ENCODE results near the gene PARS2.

Gene PARS2

DNA sequence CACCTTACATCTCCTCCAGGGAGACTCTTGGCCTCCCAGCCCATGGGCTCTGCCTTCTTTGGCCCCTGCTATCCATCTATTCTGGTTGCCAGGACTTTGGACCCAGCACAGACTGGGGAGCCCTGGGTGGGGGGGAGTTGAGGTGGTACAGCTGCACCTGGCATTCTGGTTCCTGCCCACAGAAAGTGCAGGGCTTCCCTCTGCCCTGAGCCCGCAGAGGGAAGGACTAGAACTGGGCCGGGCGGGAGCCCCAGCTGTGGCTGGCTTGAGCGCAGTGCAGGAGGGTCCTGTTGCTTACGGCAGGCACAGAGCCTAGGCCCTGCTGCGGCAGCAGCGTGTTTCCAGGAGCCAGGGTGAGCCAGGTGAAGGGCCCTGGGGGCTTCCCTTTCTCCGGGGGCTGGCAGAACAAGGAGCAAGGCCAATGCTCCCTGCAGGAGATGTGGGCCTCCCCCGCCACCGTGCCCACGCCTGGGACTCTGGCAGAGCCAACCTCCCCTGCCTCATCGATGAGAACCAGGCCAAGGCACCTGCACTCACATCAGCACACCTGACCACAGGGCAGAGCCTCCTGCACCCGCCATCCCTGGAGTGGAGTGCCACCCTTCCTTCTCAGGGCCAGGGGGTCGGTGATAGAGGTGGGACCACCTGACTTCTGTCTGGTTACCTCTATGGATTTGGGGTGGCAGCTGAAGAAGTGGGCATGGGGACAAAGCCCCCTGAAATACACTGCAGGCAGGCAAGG is 16.1 kb downstream of the PARS2 start:
- no peak for DNase-seq
- in situ Hi-C loops (cut with HindIII; ENCODE audit: low pct_ligation_motif_present, low pct_unique_long_range_greater_than_20kb, low sequenced_read_pairs), result no loop called here

DNA sequence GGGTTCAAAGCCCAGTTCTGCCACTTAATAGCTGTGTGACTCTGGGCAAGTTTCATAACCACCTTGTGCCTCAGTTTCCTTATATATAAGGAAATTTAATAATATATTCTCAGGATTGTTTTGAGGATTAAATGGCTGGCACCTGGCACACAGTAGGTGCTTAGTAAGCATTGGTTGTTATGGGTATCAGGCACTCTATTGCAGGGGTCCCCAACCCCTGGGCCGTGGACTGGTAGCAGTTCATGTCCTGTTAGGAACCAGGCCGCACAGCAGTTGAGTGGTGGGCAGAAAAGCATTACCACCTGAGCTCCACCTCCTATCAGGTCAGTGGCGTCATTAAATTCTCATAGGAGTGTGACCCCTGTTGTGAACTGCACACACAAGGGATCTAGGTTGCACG is 18.5 kb downstream of the PARS2 start:
- in situ Hi-C loops (cut with HindIII; ENCODE audit: low pct_ligation_motif_present, low pct_unique_long_range_greater_than_20kb, low sequenced_read_pairs), result no loop called here
- no peak for DNase-seq

DNA sequence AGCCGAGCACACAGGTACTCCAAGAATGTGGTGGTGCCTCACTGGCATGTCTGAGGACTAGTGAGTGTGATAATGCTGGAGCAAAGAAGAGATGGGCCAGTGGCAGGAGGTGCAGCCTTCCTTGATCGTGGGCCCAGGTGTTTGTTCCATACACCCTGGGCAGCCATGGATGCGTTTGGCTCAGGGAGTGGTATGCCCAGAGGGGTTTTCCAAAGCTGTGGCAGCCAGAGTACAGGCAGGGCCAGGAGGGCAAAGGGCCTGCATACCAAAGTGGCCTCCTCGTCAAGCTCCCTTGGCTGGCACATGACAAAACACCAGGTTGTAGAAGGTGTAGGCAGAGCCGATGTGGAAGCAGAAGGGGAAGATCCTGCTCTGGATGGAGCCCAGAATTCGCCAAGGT is 19.0 kb downstream of the PARS2 start:
- DNase-seq, result no peak
- in situ Hi-C loops (cut with HindIII; ENCODE audit: low pct_ligation_motif_present, low pct_unique_long_range_greater_than_20kb, low sequenced_read_pairs), result no loop called here

DNA sequence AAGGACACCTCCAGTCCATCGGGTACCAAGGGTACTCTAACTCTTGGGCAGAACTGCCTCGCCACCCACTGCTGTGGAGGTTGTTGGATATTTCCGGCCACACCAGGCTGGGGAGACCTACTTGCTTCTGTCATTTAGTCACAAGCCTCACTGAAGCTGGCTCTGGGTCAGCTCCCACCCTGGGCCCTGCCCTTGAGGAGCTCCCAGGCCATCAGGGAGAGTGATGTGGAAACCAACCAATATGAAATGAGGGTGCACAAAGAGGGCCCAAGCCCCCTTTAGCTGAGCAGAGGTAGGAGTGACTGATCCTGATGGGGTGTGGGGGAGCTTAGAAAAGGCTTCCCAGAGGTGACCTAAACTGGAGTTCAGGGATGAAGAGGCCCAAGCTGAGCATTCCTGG is 19.6 kb downstream of the PARS2 start:
- in situ Hi-C loops (cut with HindIII; ENCODE audit: low pct_ligation_motif_present, low pct_unique_long_range_greater_than_20kb, low sequenced_read_pairs), result no loop called here
- no peak for DNase-seq

DNA sequence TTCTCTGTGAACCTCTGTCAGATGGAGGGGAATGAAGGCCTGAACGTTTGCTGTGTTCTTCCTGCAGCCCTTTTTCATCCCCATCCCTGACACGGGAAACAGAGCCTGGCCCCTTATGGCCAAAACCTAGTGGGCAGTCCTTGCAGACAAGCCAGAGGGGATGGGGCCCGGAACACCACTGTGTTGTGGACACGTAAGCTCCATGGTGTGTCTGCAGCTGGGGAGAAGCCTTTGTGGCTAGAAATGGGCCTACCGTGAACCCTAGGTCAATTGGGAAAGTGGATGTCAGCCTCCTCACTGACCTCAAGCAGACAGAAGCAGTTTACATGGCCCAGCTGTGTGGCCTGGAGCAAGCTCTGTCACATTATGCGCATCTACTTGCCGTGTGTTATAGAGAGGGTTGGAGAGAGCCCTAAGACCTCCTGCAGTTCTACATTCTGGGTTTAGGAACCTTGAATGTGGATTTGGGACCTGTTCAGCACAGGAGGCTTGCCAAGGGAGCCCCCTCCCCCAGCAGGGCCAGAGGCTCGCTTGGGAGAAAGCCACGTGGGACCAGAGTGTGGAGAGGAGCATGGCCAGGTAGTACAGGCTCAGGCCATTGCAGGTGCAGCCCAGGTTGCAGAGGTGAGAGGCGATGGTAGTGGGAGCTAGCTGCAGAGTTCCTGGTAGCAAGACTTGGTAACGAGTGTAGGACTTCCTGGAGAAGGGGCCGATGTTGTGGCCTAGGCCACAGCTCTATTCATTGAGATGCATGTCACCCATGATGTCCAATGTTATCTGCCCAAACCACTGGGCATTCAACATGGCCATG is 20.7 kb downstream of the PARS2 start:
- no peak for DNase-seq
- in situ Hi-C loops (cut with HindIII; ENCODE audit: low pct_ligation_motif_present, low pct_unique_long_range_greater_than_20kb, low sequenced_read_pairs), result no loop called here

DNA sequence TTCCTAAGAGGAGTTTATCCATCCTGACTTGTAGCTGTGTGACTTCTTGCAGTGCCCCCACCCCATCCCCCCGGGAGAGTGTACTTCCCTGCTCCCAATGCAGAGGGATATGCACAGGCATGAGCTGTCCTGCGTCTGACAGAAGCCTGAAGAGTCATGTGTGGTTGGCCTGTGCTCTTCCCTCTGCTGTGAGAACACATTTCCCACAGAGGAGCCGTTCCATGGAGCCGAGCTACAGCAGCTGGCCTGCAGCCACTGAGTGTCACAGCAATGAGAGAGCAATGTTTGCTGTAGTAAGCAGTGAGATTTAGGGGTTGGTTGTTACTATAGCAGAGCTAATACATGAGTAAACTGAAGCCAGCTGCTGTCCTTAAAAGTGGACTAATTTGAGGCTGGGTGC is 22.0 kb downstream of the PARS2 start:
- no peak for DNase-seq
- in situ Hi-C loops (cut with HindIII; ENCODE audit: low pct_ligation_motif_present, low pct_unique_long_range_greater_than_20kb, low sequenced_read_pairs), result no loop called here

DNA sequence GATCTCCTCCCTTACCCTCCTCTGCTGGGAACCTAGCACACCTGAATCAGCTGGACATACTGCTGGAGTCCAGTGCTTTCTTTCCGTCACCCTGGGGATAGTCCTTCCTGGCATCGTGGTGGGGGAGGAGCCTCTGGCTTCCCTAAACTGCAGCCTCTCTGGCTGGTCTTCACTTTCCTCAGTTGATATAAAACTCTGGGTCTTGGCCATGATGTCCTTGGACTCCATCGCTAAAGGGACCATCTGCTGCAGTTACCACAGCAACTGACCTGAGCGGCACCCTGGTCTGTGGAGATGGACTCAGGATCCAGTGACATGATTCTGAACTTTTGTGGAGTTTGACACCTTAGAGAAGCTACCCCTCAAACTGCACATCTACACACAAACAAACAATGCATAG is 22.8 kb downstream of the PARS2 start:
- in situ Hi-C loops (cut with HindIII; ENCODE audit: low pct_ligation_motif_present, low pct_unique_long_range_greater_than_20kb, low sequenced_read_pairs), result no loop called here
- DNase-seq, result no peak

DNA sequence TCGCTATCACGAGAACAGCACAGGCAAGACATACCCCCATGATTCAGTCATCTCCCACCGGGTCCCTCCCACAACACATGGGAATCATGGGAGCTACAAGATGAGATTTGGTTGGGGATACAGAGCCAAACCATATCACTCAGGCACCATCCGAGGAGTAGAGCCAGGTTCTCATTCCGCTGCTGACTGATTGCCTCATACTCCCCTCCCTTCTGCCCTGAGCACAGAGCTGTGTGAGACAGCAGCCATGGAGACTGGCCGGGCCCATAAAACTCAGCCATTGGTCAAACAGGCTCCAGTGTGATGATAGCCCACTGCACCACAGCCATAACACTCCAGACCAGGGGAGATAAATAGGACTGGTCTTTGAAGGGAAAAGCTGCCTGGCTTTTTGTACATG is 26.1 kb downstream of the PARS2 start:
- DNase-seq, result no peak
- in situ Hi-C loops (cut with HindIII; ENCODE audit: low pct_ligation_motif_present, low pct_unique_long_range_greater_than_20kb, low sequenced_read_pairs), result no loop called here

DNA sequence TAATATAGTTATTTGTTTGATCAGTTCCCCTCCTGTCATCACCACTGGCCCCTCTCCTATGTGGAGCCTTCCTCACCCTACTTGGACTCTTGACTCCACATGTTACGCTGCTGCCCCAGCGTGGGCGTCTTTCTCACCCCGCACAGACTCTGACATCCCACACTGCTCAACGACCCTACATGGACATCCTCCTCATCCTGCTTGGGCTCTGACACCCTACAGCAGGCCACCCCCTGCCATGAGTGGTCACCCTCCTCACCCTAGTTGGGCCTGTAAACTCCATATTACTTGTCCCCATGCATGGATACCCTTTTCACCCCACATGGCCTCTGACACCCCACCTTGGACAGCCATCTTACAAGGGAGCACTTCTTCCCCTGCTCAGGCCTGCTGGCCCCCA is 27.6 kb downstream of the PARS2 start:
- DNase-seq, result no peak
- in situ Hi-C loops (cut with HindIII; ENCODE audit: low pct_ligation_motif_present, low pct_unique_long_range_greater_than_20kb, low sequenced_read_pairs), result no loop called here

DNA sequence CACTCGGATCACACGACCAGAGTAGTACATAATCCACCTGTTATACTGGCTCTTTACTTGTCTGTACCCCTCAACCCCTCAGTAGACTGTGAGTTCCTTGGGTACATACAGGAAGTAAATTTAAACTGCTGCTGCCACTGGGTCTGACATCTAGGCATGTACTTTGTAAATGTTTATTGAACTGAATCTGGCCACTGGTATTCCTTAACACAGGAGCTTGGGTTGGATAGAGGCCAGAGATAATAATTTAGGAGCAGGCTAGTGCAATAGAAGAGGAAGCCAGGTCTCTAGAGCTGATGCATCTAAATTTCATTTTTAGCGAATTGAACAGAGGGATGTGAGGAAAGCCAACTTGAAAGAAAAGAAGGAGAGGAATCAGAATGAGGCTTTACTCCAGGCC is 36.3 kb downstream of the PARS2 start:
- DNase-seq, result no peak
- in situ Hi-C loops (cut with HindIII; ENCODE audit: low pct_ligation_motif_present, low pct_unique_long_range_greater_than_20kb, low sequenced_read_pairs), result no loop called here

DNA sequence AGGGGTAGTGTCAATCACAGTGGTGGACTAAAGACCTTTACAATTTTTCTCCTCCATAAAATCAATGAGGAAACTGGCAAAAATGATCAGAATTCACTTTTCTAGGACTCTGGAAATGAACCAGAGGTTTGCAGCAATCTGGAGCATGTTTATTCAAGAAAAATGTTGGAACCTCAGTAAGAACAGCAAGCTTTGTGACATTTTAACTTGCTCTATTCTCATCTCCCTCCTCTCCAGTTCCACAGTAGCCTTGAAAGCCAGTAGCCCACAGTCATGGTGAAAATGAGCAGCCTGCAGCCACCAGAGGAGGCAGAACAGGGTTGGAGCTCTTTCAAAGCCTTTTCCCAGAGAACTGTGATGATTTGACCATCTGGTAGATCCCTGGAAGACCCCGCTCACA is 39.6 kb downstream of the PARS2 start:
- DNase-seq, result no peak
- in situ Hi-C loops (cut with HindIII; ENCODE audit: low pct_ligation_motif_present, low pct_unique_long_range_greater_than_20kb, low sequenced_read_pairs), result no loop called here

DNA sequence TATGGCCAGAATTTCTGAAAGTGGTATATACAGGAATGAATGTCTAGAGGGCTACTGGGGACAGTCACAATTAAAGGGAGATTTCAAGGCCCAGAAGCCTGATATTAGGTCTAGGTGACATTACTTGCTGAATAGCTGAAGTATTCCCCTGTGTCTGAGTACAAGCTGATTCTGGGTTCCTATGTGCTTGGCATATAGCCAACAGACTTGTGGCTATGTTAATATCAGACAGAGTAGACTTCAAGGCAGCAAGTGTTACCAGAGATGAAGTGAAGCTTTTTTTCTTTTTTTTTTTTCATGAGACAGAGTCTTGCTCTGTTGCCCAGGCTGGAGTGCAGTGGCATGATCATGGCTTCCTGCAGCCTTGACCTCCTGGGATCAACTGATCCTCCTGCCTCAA is 40.3 kb downstream of the PARS2 start:
- in situ Hi-C loops (cut with HindIII; ENCODE audit: low pct_ligation_motif_present, low pct_unique_long_range_greater_than_20kb, low sequenced_read_pairs), result no loop called here

DNA sequence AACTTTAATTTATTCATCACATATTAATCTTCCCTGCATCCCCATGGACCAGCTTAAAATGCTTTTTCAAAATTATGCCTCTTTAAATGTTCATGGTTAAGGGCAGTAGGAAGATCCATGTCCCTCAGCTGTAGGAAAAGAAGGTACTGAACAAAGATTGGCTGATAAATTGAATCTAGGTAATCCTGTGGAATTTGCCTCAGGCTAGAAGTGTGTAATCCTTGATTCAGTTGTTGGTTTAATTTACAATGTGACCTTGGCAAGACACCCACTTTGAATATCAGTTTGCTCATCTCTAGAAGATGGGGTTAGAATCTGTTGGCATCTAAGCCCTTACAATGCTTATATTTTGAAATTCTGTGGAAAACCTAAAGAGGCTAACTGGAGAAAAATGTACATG is 42.6 kb downstream of the PARS2 start:
- no peak for DNase-seq
- in situ Hi-C loops (cut with HindIII; ENCODE audit: low pct_ligation_motif_present, low pct_unique_long_range_greater_than_20kb, low sequenced_read_pairs), result no loop called here

More for the DNA sequence above, 40.3 kb downstream of the PARS2 start:
- peak; percentile 8 for DNase-seq

DNA sequence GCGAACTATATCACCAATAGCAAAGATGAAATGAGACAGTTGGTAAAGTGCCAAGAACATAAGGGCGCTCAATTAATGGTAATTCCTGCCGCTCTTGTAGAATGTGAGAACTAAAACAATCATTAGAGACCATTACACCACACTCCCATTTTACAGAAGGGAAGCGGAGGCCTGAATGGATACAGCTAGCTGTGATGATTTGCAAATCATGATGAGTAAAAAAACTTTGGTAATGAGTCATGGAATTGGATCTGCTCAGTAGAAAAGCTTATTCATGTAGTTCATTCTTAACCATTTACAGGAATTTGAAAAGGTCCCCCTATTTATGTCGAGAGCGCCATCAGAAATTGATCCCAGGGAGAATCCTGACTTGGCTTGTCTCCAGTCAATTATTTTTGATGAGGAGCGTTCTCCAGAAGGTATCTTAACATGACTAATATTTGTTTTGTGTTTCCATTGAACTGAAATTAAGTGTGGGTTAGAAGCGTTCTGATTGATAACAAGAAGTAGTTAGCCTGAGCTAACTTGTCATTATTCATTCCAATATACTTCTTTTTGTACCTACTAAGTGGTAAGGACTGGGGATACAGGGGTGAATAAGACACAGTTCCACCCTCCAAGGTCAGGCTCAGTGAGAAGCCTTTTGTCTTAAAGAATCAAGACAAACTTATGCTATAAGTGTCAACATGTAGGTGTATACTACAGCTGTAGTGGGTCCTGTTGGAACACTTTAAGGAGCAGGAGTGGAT is 47.9 kb downstream of the PARS2 start:
- DNase-seq, result peak; percentile 54
- in situ Hi-C loops (cut with HindIII; ENCODE audit: low pct_ligation_motif_present, low pct_unique_long_range_greater_than_20kb, low sequenced_read_pairs), result no loop called here

DNA sequence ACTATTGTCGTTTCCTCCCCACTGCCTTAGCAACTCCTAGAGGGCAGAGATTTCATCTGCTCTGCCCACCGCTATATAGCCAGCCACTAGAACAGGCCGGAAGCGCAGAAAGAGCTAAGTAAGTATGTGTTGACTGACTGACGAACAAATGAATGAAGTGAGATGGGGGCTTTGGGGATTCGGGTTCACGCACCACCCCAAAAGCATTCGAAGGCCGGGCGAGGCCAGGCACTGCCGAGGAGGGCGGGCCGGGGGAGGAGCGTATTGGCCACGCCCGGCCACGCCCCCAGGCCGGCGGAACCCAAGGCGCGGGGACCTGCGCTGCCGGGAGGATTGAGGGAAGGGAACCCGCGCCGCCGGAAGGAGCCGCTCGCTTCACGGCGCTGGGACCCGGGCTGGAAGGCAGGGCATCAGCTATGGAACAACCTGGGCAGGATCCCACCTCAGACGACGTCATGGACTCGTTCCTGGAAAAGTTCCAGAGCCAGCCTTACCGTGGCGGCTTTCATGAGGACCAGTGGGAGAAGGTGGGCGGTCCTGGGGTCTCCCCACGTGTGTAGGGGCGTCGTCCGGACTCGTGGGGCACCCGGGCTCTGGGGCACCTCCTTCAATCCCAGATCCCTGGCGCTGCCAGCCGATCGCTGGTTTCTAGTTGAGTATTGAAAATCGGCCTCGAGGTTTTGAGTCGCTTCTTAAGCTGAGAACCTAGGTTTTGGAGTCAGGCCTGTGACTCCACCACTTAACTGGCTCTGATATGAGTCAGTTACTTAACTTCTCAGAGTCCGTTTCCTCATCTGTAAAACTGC is 48.6 kb downstream of the PARS2 start, which contains the start of gene TTC4:
TSS of gene TTC4 (plus strand) at position 369 of the 806 bp plus-strand sequence. CDS start at position 417, 48 bp downstream.
- in situ Hi-C loops (cut with HindIII; ENCODE audit: low pct_ligation_motif_present, low pct_unique_long_range_greater_than_20kb, low sequenced_read_pairs), result no loop called here
- peak; percentile 82 for DNase-seq

DNA sequence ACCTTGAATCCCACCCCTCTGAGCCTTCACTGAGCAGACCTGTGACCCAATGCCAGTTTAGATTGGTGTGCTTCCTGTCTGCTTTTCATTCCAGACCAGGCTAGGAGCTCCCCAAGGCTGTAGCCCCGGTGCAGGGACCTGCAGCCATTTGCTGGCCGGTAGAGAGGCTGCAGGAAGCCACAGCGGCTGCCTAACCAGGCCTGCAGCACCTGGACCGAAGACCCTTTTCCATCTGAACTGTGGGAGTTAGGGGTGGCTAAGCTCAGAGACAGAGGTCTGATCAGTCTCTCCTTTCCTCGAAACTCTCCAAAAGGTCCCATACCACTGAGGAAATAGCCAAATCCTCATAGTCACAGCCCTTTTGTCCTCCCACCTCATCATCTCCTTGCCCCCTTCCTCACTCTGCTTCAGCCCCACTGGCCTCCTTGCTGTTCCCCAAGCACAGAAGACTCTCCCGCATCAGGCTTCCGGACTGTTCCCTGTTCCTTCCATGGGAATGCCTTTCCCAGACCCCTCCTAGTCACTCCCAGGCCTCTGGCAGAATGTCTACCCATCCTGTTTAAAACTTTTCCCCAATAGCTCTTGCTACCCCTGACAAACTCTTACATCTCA is 49.3 kb downstream of the PARS2 start:
- no peak for DNase-seq
- in situ Hi-C loops (cut with HindIII; ENCODE audit: low pct_ligation_motif_present, low pct_unique_long_range_greater_than_20kb, low sequenced_read_pairs), result no loop called here

DNA sequence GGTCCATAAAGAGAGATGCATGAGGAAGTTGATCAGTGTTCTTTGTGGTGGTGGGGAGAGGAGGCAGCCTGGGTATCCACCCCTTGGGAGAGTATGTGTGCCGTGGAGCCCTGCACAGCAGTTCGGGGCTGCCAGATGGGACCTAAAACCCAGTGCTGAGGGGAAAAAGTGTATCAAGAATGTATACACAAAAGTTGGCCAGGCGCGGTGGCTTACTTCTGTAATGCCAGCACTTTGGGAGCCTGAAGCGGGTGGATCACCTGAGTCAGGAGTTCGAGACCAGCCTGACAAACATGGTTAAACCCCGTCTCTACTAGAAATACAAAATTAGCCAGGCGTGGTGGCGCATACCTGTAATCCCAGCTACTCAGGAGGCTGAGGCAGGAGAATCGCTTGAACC is 52.8 kb downstream of the PARS2 start:
- no peak for DNase-seq
- in situ Hi-C loops (cut with HindIII; ENCODE audit: low pct_ligation_motif_present, low pct_unique_long_range_greater_than_20kb, low sequenced_read_pairs), result no loop called here

DNA sequence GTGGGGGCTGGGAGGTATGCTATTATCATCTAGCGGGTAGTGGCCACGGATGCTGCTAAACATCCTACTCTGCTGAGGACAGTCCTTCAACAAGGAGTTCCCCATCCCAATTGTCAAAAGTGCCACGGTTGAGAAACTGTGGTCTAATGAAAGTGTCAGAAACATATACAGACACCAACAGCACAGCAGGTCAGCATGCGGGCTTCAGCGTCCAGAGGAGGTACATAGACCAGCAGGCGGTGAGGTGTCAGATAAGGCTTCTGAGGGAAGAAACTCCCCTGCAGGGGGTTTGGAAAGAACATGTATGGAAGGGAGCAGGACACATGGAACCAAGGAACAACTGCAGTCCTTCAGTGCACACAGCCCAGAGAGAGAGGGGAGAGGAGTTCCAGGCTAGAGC is 53.5 kb downstream of the PARS2 start:
- no peak for DNase-seq
- in situ Hi-C loops (cut with HindIII; ENCODE audit: low pct_ligation_motif_present, low pct_unique_long_range_greater_than_20kb, low sequenced_read_pairs), result no loop called here
